ENCODE measurements around the gene MIER3.

GRCh38 chr5:56974241-56974640, 22.3 kb upstream of the MIER3 start:
- TF ChIP-seq CTCF (conservative IDR thresholded peaks at IDR 0.05; ENCODE audit: low read depth, low read length) = no peak
- TF ChIP-seq EZH2phosphoT487 (IDR thresholded peaks at IDR 0.05; ENCODE audit: borderline replicate concordance, low read length) = no peak
